Measurements from ENCODE around the gene VPS8.

GRCh38 chr3:184777566-184778356, 34.2 kb upstream of the VPS8 start:
- TF ChIP-seq CTCF (IDR thresholded peaks at IDR 0.05; ENCODE audit: low read depth, low read length, missing input control) (peak; percentile 92), FOXA1 (IDR thresholded peaks at IDR 0.05) (peak; percentile 6), YY1 (IDR thresholded peaks at IDR 0.05) (no peak), MAX (IDR thresholded peaks at IDR 0.05) (no peak), TAF1 (conservative IDR thresholded peaks at IDR 0.05) (no peak), SP1 (IDR thresholded peaks at IDR 0.05) (no peak), REST (IDR thresholded peaks at IDR 0.05) (no peak)

All from liver (tissue), 3 donors.